HG03039 (cell line): ENCODE data around the gene KANSL1L.
A peak's percentile ranks its signal among the peaks of the same experiment; 100 is the strongest.
"Not testable (repeated sequence)": the region's sequence is repeated elsewhere in the genome, so short reads cannot be mapped to it uniquely, and the experiment has no call there.

Experiments used
- ATAC-seq: cut with Tn5 transposase; IDR thresholded peaks from one replicate; pipeline ENCODE4 v1.9.1; 2021; ENCODE audit warnings: mild to moderate bottlenecking, moderate library complexity; ENCODE audit not compliant: unreplicated experiment

KANSL1L gene

DNA sequence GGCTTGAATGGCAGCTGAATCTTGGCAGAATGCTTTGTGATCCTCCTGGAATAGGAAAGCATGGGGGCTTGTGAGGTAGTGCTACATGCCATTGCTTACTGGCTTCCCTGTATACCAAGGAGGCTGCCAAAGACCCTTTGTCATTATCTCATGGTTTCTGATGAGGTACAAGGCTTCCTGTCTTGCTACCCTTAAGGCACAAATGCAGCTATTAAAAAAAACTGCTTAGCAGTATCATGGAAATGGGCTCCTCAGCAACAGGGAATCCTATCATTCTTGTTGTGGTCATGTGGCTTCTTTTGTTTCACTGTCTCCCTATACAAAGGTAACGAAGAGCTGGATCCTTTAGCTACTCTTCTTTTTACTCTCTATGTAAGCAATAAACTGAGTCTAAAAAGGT, 6.6 kb upstream of the KANSL1L start:
- no peak for ATAC-seq

DNA sequence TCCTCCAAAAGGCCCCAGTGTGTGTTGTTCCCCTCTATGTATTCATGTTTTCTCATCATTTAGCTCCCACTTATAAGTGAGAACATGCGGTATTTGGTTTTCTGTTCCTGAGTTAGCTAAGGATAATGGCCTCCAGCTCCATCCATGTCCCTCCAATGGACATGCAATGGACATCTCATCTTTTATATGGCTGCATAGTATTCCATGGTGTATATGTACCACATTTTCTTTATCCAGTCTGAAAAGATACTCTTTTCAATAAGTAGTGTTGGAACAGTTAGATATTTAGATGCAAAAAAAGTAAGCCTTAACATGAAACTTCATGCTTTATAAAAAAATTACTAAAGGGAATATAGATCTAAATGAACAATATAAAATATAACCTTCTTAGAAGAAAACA, 5.9 kb upstream of the KANSL1L start:
- ATAC-seq = not testable (repeated sequence)

DNA sequence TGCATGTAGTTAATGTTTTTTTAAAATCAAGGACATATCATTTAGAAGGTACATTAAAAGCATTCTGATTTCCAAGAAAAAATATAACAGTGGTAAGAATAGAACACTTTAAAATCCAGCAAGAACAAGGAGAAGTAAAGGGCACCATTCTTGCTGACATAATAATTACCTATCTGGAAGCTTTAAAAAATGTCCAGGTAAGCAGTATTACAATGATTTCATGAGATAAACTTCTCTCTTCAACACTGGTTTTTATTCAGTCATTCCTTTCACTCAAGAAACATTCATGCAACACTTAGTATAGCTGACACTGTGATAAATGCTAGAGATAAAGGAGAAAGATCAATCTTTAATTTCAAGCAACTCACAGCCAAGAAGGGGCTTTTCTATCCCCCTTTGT, 2.9 kb upstream of the KANSL1L start:
- ATAC-seq = no peak

GRCh38 chr2:210172219-210172575, 988 bp upstream of the KANSL1L start:
- no peak for ATAC-seq

DNA sequence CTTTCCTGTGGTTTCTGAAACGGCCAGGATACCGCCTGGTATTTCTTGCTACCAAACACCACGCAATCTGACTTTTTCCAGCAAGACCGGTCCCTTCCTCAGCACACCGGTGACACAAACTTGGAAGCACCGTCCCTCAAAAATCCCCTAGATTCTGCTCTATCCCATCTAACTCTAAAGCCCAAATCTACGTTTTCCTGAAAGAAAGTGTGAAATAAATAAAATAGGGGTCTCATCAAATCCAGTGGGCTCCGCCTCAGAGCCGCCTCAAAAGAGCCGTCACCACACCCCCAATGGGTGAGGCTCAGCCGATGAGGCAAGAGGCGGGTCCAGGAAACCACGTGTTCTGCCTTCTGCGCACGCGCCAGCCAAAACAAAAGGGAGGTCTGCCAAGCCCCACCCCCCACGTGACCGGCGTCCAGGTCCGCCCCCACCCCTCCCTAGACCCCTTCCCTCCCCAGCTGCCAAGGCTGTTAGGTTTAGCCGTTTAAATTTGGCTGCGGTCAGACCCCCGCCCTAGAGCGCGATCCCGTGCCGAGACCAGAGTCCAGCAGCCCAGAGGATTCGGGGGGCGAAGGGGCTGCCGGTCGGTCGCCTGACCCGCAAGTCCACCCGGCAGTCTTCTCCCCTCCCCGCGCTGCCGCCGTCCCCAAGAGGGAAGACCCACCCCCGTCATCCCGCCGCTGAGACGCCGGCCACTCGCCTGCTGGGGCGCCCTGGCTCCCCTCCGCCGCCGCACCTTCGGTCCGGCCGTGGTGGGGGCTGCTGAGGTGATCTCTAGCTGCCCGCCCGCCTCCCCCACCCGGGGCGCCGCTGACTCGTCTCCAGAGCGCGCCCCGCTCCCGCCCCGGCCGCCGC, 534 bp downstream of the KANSL1L start:
- ATAC-seq = peak; percentile 68

DNA sequence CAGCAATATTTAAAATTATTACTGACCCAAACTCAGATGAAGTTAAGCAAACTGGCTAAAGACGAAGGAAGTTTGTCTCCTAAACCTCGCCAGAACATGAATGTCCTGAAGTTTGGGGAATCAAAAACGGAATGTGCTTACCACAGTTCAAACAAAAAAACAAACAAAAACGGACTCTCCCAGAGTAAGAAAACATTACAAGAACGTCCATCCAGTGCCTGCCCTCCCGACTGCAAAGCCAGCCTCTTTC, 1.1 kb downstream of the KANSL1L start:
- no peak for ATAC-seq

DNA sequence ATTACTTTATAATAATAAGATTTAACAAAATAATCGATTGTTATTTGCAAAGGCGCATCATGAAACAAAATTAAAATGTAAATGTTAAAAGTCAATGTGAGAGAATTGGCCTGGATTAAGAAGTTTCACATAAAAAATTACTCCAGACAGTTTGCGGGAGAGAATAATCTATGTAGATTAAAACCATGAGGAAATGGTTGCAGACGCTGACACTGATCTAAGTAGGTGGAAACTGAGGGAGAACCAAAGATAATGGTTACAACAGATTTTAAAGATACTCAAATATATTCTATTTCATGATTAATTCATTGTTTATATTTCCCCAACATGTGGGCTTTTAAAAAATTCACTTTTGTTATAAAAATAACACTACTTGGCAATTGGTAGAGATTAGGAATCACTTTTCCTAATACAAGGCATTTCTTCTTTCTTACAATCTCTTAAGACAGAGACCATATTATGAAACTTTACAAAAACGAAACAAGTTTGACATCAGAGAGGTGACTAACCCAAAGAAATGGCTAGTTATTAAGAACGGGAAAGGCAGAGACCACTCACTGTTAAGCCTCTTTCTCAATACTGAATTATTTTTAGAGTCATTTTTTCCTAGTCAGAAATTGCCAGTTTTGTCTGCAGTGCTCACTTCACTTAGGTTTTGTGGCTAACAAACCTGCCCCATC, 1.6 kb downstream of the KANSL1L start:
- ATAC-seq = peak; percentile 23

- ATAC-seq = no peak
These were observed 4.0 kb downstream of the KANSL1L start for GRCh38 chr2:210167227-210167626.

DNA sequence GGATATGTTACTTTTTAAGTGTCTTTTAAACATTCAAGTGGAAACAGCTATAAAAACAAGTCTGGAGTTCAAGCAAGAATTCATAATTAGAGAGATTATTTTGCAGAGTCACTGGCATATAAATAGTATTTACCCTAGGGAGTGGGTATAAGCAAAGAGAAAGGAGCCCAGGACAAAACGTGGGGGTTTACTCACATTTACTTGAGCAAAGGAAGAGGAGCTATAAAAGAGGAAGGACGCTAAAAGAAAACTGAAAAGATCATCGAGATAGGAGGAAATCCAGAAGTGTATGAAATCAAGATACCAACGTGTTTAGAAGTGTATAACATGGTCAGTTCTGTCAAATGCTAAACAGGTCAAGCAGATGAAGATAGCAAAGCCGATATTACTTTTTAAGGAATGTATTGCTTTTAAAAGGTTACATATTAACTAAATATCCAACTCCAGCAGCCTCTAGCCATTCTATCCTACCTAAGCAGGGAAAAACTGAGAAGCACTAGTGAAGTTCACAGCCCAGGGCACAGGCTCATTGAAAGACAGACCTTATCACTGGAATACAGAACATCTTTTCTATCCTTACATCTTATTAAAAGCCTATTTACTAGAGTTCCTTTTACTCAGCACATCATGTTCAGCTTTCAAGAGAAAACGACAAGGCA, 8.6 kb downstream of the KANSL1L start:
- ATAC-seq = no peak

- ATAC-seq = no peak
These were observed 12.2 kb downstream of the KANSL1L start for GRCh38 chr2:210159059-210159458.

GRCh38 chr2:210158236-210158635, 13.0 kb downstream of the KANSL1L start:
- no peak for ATAC-seq

GRCh38 chr2:210157526-210157925, 13.7 kb downstream of the KANSL1L start:
- ATAC-seq = no peak

DNA sequence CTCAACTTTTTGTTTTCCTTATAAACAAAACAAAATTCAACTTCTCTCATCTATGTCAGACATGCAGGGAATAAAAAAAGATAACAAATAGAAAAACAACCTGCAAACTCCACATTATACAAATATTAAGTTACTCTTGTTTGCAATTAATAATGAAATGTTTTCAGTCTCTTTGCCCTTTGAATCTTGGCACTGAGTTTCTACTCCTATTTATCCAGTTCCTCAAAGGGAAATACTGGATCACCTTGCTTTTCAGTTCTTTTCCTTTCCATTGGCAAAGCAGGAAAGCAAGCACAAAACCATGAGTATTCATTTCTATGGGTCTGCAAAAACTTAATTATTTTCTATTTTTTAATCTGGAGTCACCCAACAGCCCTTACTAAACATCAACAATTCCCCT, 23.6 kb downstream of the KANSL1L start:
- no peak for ATAC-seq

GRCh38 chr2:210132239-210132638, 39.0 kb downstream of the KANSL1L start:
- ATAC-seq = no peak

GRCh38 chr2:210128961-210129360, 42.2 kb downstream of the KANSL1L start:
- no peak for ATAC-seq

GRCh38 chr2:210113614-210114235, 57.5 kb downstream of the KANSL1L start:
- no peak for ATAC-seq

DNA sequence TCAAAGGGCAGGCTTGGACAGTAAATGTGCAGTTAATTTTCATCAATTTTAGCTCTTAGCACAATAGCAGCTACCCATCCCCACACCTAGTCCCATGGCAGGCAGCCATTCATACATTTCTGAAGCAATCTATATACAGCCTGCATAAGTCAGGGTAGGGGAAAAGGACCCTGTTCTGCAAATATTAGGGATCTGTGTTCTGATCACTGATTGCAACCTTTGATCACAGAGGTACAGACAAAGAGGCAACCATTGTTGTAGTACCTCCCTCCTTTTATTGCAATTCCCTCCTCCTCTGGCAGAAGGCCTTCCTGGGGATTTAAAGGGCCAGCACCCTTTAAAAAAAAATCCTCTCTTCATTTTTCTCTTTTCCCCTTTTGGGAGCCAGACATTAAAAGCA, 58.3 kb downstream of the KANSL1L start:
- no peak for ATAC-seq

DNA sequence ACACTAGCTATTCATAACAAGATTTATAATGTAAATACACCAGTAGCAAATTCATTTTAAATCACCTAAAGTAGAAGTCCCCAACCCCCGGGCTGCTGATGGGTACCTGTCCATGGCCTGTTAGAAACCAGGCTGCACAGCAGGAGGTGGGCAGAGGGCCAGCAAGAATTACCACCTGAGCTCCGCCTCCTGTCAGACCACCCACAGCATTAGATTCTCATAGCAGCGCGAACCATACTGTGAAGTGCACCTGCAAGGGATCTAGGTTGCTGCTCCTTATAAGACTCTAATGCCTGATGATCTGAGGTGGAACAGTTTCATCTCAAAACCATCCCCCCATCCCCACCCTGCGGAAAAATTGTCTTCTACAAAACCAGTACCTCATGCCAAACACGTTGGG, 71.3 kb downstream of the KANSL1L start:
- no peak for ATAC-seq

DNA sequence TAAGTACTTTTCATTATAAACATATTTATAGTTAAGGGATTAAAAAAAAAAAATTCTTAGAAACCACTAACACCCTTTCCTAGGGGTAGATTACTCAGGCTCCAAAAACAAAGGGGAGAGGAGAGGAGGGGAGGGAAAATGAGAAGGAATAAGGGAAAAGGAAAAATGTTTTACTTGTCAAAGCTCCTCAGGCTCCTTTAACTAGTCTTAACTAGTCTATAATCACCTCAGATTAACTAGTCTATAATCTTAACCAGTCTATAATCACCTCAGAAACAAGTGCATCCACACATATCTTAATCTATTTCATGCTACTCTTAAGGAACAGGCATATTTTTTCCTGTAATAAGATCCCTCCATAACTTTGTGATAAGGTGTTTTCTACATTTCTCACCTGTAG, 76.4 kb downstream of the KANSL1L start:
- ATAC-seq = no peak

GRCh38 chr2:210092791-210093190, 78.4 kb downstream of the KANSL1L start:
- no peak for ATAC-seq

- no peak for ATAC-seq
These were observed 84.3 kb downstream of the KANSL1L start for GRCh38 chr2:210086930-210087329.

- ATAC-seq = no peak
These were observed 84.9 kb downstream of the KANSL1L start for GRCh38 chr2:210086292-210086691.
